GM19452 (cell line): ENCODE measurements around the gene NT5C1A.

Experiments used
- ATAC-seq: cut with Tn5 transposase; IDR thresholded peaks from one replicate; pipeline ENCODE4 v1.9.1; 2021; ENCODE audit not compliant: unreplicated experiment

The NT5C1A gene

DNA sequence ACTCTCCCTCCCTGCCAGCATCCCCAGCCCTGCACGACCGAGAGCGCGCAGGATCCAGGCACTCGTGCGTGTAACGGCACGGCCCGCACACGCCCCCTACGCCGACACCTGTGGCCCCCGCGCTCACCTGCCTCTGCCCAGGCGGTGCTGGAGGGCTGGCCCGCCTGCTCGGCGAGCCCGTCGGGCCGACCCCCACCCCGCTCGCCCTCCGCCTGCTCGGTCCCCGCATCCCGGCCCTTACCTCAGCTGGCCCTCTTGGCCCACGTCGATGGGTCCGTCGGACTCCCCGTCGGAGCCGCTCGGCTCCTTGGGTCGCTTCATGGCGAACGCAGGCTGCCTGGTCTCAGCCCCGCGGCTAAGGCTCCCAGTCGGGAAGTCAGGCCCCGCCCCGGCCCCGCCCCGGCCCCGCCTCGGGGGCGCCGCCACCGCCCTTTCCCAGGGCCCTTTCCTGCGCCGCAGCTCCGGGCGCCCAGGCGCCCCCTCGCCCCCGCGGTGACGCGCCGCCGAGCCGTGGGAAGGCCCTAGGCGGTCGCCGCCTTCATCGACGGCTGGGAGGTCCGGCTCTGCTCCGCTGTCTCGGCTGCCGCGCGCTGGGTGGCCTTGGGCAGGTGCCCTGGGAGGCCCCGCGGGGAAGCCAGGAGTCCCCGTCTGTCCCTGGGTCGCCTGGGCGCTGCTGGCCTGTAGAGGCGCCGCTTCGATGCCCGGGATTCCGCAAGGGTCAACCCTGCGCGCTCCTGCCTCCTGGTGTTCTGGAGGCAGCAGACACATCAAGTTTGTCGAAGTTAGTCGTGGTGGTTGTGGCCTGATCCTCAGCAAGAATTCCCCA is 32.4 kb downstream of the NT5C1A start, which contains the start of gene HEYL:
TSS of gene HEYL (minus strand) at position 339 of the 826 bp plus-strand sequence. CDS start at position 321, 18 bp downstream.
- no peak for ATAC-seq

DNA sequence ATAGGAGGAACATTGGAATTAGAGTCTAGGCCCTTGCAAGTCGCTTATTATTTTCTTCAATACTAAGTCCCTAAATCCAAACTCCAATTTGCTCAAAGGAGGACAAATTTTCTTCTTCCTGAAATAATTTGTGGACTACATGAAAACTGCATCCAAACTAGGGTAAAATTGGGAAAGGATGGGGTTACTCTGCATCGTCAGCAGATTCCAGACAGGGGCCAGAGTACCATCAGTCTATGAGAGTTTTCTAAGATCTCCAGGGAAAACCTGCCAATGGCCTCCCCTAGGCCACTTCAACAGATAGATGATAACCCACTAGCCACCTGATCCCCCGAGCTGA is 33.0 kb downstream of the NT5C1A start:
- ATAC-seq, result no peak

DNA sequence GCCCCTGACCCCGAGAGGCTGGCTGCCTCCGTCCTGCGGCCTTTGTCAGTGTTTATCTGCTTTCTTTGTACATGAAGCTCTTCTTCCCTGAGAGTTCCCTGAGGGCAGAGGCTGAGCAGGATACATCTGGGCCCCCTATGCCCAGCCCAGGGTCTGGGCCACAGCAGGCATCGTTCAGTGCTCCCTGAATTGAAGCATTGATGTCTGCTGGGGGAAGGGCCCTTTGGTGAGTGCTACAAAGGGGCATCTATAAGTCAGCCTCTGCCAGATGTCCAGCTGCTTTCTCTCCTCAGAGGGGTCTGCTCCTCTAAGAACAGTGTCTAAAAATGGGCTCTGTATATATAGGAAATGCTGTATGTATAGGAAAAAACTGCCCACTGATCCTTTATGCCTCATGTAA is 34.5 kb downstream of the NT5C1A start:
- ATAC-seq, result no peak

DNA sequence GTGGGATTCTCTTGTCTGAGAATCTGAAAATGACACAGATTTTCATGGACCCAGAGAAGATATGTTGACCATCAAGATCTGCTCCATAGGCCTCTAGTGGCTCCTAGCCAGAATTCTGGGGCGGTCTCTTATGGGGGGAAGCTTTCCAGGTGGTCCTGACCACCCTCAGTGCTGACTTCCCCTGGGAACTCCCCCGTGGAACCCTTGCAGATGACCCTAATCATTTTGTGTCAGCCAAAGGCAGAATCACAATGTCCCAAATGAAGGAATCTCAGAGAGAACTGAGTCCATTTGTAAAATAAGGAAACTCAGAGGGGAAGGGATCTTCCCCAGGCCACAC is 36.1 kb downstream of the NT5C1A start:
- ATAC-seq, result no peak

DNA sequence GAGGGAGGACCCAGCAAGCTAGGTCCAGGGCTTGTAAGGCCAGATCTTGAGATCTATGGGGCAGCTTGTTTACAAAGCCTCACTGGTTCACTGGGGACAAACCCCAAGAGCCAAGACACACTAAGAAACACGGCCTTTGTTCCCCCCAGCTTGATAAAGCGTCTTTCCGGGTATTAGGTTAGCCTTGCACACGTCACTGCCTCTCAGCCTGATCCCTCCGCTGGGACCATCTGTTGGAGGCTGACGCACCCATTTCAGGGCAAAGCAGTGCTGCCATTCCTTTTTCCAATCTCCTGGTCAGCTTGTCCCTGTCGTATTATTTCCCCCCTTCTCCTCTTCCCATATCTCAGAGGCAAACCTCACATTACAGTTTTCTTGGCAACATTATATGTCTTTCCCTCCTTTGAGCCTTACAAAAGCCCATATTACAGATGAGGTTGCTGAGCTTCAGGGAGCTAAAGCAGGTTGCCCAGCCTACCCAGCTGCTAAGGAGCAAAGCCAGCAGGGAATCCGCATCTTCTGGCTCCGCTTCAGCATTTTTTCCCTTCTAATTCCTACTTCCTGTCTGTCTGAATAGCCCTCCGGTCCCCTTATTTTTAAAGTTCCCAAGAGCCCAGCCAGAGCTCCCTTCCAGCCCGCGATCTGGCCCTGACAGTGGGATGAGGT is 36.6 kb downstream of the NT5C1A start:
- ATAC-seq, result no peak

DNA sequence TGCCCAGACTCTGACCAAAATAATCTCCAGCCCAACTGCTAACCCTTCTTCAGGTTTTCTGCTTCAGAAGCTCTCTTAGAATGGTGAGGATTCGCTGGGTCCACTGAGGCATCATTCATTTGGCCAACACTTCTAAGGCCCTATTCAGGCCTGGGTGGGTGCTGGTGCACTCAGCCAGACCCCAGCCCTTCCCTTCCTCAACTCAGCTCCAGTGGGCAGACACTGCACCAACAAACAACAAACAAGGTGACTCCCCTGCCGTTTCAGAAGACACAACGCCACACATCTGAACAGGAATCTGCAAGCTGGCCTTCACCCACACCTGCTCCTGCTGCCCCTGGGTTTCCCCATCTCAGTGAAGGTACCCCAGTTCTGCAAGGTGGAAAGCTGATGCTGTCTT is 38.5 kb downstream of the NT5C1A start:
- no peak for ATAC-seq

DNA sequence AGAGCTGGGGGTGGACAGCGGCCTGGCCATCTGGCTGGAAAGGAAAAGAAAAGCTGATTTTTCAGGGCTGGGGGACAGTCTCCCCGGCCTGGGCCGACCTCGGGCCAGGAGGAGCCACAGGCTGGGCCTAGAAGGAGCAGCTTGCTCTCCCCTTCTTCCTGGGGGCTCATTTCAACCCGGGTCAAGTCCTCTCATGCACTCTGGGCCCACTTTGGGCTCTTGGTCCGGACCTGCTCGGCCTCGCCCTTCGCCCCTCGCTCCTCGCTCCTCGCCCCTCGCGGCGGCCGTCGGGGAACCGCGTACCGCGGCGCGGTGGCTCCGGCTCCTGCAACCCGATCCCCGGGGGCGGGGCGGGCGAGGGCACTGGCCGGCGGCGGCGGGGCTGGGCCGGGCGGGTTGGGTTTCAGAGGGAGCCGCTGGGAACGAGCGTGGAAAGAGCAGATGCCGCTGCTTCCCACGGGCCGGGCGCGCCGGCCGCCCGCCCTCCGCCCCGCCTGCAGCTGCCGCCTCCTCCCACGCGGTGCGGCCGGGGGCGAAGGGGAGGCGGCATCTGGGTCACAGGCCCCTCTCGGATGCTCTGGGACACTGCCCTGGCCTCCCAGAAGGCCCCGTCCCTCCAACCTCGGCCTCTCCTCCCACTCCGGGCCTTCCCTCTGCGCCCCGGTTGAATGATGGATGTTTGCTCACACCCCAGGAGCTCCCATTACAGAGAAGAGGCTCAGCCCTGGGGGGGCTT is 39.1 kb downstream of the NT5C1A start:
- no peak for ATAC-seq

DNA sequence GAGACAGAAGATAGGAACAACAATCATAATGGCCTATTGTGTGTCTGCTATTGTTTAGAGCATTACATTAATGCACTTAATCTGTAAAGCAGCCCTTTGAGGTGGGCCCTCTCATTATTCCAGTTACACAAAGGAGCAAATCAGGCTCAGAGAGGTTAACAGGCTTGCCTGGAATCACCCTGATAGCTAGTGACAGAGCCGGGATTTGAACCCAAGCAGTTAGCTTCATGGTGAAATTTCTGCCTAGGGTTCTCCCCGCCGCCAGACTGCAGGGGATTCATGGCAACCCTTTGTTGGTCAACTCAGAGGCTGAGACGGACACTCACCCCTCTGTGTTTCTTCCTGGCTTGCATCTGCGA is 39.6 kb downstream of the NT5C1A start:
- no peak for ATAC-seq

DNA sequence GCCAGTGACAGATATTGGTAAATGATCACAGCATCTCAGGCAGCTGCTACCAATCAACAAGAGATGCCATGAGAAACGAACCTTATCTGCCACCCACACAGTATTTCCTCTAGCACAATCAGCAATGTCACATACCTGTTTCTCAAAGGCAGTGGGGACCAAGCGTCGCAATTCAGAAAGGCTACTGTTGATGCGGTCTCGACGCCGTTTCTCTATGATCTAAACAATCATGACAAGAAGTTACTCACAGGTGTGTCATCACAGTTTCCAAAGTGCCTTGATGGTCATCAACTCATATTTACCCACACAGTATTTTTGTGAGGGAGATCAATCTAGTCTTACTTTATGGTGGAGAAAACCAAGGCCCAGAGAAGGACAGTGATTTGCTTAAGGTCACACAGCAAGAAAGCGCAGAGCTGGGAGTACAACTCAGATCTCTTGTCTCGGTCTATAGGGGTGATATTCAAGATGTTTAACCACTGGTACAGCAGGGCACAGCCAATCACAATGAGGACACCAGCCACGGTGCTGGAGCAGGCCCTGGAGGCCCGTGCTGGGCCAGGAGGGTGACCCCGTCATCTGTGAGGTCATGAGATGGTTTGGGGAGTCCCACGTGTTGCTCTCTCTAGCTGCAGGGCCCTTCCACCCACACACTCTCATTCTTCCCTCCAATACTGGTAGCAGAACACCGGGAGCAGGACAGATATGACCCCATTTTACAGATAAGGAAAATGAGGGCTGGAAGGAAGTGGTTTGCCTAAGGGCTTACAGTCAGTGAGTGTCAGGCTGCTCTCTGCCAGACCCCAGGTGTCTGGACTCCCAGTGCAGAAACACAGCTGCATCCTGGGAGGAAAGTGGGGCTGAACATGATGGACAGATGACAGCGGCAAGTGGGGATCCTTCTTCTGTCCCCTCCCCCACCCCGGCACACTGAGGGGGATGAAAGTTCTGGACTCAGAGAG is 40.3 kb downstream of the NT5C1A start:
- no peak for ATAC-seq

DNA sequence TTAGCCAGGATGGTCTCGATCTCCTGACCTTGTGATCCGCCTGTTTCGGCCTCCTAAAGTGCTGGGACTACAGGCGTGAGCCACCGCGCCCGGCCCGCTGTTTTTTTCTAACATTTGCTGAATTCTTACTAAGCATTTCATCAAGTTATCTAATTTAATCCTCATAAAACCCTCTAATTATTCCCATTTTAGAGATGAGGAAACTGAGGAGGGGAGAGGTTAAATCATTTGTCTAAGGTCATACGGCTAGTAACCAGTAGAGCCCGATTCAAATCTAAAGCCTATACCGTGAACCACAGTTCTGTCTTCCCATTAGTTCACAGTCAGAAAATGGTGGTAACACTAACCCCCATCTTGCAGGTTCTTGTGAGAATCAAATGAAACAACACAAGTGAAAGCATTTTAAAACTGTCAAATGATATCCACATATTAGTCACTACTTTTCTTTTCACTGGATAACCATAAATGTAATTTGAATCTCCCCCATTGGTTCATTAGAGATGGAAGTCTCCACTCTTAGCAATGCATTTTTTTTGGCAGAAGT is 43.0 kb downstream of the NT5C1A start:
- ATAC-seq, result no peak

DNA sequence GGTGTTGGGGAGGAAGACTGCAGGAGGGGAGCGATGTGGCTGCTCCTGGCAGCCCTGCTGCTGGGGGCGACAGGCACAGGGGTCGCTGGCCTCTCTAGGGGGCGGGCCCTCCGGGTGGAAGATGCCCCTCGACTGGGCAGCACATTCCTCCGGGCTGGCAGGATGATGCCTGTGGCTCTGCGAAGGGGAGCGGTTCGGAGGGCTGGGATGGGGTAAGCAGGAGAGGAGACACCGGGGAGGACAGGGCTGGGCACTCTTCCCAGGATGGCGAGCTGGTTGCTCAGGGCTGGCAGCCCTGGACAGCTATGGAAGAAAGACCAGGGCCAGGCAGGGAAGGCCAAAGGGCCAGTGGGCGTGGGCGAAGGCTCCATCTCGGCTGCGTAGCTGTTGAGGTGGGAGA is 45.3 kb downstream of the NT5C1A start:
- ATAC-seq, result no peak

DNA sequence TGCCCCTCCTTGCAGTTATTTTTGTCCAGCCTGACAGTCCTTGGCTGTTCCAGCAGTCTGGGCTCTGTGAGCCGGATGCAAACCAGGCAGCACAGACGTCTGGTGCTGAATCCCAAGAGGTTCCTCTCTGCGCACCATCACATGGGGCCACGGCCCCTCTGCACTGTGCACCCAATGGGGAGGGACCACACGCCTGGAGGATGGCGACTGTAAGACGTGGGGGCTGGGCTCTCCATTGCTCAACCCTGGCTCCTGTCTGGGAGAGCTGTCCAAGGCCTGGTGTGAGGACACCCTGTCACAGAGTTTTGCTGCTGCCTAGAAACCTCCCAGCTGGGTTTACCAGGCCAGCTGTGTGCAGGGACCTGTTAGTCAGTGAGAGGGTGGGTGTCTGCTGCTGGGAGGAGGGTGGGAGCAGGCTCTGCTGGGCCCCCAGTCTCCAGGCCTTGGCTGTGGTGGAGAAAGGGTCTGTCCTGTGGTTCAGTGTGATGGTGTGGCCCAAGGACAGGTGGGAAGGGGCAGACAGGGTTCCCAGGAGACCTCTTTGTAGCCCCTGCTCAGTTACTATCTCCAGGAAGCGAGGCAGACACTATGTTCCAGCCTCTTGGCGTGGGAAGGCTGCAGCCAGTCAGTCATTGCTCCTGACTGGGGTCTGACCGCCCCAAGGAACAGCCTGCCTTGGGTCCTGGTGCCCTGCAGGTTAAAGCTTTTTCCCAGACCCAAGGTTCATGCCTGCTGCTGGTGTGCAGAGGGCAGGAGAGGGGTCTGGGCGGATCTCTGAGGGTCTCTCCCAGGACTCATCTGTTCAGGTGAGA is 46.2 kb downstream of the NT5C1A start:
- ATAC-seq, result no peak

DNA sequence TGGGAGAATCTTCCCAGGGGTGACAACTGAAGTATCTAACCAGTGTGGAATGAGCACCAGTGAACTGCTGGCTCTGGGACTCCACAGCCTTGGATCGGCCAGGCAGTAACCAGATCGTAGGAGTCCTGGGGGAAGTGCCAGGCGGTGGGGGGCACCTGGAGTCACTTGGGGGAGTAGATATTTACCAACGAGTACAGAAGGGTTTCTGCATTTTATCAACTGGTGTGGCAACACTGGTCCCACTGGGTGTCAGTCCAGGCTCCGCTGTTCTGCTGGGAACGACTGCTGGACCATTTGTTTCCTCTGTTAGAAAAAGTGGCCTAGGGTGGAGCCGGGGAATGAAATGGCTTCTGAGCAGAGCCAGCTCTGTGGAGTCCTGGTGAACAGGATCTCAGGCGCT is 46.9 kb downstream of the NT5C1A start:
- no peak for ATAC-seq

DNA sequence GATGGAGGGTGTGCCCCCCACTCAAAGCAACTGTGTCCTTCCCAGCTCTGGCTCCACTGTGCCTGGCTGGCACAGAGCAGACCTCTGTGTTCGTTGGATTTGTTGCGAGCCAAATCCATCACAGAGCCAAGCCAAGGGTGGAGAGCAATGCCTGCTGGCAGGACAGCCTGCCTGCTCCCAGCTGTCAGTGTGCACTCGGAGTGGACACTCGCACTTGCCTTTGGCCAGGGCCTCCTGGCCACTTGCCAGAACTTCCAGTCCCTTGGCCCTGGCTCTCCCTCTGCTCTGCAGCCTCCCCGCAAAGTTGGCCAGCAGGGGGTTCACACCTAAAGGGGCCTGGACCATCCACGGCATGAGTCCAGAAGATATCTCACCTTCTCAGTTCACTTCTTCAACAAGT is 48.9 kb downstream of the NT5C1A start:
- no peak for ATAC-seq

DNA sequence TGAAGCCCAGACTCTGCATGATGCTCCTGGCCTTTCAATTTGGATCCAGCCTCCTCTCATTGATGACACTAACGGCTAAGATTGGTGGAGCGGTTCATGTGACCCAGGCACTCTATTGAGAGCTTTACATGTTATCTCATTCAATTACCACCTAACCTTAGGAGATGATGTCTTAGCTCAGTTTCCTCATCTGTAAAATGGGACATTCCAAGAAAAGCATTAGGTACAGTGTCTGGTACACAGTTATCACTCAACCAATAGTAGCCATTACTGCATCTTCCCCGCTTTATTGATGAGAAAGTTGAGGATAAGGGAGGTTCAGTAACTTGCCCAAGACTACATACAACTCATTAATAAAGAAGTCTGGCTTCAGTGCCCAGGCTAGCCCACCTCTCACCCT is 49.5 kb downstream of the NT5C1A start:
- no peak for ATAC-seq

DNA sequence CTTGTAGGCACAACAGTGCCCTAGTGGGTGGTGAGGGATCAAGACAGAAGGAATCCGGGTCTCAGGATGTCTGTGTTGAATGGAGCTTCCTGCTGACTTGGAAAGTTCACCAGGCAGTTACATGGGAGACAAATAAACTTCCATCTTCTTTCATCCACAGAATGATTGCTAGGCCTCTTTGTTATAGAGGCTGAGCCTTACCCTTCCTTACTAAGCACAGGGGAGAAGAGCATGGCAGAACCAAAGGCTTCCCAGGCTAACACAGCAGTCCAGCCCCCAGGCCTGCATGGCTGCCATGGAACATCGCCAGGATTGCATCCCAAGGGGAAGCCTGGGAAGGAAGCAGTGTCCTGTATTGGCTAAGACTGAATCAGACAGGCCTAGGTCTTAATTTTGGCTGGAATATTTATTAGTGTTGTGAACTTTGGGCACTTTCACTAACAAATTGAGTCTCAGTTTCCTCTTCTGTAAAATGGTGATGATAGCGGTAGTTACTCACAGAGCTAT is 51.2 kb downstream of the NT5C1A start:
- ATAC-seq, result no peak

DNA sequence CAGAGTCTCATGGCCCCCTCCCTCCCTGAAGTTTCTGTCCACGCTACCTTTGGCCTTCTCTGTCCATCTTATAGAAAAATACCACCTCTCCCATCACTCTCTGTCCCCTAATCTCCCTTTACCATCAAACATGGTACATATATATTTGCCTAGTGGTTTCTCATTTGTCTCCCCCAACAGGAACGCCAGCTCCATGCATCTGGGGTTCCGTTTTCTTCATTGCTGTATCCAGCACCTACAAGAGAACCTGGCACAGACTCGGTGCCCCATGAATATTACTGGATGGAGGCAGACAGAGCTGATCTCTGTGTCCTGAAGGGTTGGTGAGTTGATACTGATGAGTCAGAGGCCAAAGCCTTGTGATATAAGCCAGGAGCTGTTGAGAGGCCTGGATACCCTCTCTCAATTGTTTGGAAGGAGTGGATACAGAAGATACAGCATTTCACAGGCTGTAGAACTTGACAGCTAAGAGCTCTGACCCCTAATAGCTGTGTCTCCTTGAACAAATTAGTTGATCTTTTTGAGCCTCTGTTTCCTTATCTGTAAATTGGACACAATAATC is 54.3 kb downstream of the NT5C1A start:
- ATAC-seq, result no peak

DNA sequence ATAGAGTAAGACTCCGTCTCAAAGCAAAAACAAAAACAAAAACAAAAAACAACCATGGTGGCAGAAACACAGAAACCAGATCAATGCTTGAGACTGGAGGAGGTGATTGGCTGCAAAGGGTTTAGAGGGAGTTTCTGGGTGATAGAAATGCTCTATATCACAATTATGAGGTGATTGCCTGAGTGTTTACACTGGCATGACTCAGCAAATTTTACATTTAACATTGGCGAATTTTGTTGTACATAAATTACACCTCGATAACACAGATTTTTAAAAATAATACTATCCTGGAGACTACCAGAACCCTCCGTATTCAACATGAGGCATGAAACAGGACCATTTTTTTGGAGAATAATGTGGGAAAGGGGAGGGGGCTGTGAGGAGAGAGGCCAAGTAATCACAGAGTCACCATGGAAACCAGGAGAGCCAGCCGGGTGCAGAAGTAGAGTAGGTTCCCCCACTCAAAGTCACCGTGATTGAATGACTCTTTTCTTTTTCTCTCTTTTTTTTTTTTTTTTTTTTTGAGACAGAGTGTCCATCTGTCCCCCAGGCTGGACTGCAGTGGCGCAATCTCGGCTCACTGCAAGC is 56.7 kb downstream of the NT5C1A start:
- no peak for ATAC-seq

DNA sequence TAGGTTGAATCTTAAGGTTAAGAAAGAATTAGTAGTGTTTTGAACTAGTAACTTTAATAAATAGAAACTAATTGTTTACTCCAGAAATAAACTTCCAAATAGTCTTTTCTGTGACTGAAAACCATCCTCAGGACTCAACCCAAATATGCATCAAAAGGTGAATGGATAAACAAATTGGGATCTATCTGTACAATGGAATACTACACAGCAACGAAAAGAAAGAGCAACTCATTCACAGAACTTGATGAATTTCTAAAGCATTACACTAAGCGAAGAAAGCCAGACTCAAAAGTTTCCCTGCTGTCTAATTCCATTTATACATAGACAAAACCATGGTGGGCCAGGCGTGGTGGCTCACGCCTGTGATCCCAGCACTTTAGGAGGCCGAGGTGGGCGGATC is 57.4 kb downstream of the NT5C1A start:
- ATAC-seq, result no peak
